Measurements from ENCODE around the gene SHOX.
"Not testable (repeated sequence)": the region's sequence is repeated elsewhere in the genome, so short reads cannot be mapped to it uniquely, and the experiment has no call there.

Gene SHOX

DNA sequence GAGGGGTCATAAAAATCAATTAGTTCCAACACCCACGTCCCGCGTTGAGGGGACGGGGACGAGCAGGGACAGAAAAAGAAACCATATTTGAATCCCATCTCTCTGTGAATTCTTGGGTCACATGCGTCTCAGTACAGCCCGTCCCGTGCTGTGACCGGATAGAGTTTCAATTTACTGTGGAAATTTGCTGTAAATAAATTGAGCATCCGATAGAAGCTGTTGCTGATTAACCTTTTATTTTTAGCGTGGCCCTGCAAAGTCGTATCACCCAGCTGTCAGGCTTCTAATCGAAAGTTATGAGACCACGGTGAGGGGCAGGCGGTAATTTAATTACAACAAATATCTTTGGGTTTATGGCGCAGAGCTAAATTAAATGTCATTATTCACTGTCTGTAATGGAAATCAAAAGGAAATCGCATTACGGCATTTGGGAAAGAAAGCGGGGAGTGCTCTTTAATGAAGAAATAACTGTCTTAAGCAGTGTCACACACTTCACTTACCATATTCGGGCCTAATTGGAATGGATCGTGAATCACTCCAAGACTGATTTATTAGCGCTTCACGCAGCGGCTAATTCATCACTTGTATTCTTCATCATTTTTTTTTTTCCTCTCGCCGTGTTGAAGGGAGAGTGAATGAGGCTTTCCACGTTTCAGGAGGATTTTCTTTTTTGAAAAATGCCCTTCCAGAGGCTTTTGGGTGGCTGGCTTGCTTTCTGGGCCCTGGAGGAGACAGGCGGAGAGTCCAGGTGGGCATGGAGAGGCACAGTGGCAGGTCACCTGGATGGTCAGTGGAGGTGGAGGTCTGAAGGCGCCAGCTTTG lies 7.3 kb downstream of the SHOX start:
- no peak for DNase-seq (ENCODE audit: low read depth)

DNA sequence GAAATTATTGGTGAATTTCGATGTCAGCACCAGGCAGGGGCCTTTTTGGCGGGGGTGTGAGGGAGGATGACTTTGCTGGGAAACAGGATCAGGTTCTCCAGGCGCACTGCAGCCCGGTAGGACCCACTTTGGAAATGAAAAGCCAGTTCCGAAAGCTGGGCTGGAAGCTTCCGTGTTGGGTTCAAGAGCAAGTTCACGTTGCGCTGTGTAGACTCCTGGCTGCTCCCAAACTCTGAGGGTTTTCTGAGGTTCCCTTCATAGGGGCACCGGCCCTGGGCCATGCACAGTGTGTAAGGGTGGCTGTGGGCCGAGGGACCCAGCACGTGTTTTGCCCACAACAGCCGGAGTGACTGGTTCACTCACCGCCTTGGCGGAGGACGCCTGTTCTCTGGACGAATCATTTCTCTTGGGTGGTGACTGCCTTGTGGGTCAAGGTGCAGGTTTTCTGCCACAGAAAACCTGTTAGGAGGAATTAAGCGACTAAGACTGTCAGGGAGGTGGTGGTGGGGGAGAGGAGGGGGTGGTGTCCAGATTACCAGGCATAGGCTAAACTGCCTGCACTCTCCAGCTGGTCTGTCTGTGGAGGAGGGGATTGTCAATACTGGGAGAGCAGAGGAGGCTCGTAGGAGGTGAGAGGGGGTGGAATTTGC lies 8.0 kb downstream of the SHOX start:
- no peak for DNase-seq (ENCODE audit: low read depth)

DNA sequence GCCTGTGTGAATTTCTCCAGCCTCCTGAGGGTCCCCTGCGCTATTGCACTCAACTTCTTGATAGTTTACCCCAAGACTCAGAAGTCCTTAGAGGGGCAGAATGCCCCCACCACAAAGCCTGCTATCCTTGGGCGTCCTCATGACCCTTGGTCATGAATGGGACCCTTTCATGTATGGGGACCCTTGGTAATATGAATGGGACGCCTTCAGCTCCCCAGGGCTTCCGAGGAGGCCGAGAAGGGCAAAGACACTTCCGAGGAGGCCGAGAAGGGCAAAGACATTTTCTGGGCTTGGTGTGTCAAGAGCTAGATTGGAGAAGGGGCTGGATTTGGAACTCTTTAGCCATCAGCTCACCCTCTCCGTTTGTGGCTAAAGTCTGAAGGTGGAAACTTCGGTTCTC lies 8.6 kb downstream of the SHOX start:
- no peak for DNase-seq (ENCODE audit: low read depth)

DNA sequence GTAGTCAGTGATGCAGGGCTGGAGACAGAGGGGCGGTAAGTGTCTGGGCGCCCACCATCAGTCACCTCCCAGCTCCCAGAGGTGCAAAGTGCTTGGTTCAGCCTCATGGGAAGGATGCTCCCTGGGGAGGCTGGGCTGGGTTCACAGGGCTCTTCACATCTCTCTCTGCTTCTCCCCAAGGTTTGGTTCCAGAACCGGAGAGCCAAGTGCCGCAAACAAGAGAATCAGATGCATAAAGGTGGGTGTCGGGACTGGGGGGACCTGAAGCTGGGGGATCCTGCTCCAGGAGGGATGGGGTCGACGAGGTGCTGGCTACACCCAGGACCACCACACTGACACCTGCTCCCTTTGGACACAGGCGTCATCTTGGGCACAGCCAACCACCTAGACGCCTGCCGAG lies 10.1 kb downstream of the SHOX start:
- DNase-seq (ENCODE audit: low read depth) = no peak

DNA sequence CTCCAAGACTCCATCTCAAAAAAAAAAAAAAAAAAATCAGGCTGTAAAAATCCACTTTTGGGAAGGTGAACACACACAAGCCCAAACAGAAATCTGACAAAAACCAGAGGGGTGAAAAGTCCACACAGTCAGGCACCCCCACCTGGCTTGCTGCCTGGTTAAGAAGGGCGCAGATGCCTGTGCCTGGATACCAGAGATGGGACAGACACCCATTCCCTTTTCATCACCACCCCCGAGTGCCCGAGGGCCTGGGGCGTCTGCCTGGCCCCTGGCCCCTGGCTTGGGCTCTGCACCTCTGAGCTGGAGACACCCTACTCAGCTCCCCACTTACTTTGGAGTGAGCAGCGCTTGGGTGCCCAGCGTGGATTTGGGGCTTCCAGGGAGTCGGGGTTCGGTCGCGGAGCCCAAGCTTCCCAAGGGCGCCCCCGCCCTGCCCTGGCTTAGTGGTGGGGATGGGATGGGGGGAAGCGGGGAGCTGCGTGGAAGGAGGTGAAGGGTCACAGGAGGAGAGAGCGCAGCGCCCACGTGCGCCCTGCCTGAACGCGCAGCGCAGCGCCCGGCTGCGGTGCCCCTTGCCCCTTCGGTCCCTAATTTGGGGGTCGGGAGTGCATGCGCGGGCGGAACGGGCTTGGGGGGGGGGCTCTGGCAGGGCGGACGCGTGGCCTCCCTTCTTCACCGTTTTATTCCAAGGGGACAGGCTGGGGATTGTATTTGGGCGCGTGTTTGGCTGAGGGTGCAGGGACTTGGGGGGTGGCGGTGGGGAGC lies 11.3 kb downstream of the SHOX start:
- no peak for DNase-seq (ENCODE audit: low read depth)

DNA sequence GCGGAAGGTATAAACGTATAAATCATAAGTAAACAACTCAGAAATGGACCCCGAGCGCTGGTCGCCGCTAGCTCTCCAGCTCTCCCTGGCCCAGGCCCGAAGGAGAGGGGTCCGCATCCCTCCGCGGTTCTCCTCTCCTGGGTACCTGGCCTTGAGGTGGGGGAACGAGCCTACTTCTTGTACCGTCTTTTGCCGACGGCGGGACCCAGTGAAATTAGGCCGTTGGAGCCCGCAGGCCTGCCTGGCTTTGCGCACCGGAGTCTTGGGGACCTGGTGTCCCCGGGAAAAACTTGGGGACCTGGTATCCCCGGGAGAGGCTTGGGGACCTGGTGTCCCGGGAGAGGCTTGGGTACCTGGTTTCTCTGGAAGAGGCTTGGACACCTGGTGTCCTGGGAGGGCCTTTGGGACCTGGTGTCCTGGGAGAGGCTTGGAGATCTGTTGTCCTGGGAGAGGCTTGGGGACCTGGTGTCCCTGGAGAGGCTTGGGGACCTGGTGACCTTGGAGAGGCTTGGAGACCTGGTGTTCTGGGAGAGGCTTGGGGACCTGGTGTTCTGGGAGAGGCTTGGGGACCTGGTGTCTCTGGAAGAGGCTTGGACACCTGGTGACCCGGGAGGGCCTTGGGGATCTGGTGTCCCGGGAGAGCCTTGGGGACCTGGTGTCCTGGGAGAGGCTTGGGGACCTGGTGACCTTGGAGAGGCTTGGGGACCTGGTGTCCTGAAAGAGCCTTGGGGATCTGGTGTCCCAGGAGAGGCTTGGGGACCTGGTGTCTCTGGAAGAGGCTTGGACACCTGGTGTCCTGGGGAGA lies 12.0 kb downstream of the SHOX start:
- no peak for DNase-seq (ENCODE audit: low read depth)

DNA sequence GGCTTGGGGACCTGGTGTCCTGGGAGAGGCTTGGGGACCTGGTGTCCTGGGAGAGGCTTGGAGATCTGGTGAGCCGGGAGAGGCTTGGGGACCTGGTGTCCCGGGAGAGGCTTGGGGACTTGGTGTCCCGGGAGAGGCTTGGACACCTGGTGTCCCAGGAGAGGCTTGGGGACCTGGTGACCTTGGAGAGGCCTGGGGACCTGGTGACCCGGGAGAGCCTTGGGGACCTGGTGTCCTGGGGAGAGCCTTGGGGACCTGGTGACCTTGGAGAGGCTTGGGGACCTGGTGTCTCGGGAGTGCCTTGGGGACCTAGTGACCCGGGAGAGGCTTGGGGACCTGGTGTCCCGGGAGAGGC lies 12.6 kb downstream of the SHOX start:
- no peak for DNase-seq (ENCODE audit: low read depth)

DNA sequence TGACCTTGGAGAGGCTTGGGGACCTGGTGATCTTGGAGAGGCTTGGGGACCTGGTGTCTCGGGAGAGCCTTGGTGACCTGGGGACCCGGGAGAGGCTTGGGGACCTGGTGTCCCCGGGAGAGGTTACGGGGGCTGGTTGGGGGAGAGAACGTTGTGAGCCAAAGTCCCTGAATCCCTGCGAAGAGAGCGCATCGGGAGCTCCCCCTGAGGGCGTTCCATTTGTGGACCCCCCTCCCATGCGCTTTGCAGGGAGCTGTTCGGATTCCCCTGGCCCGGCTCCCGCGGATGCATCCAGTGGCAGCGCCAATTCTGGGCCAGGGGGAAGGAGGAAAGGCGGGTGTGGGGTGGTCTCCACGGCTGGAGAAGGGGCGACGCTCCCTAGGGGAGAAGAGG lies 13.3 kb downstream of the SHOX start:
- DNase-seq (ENCODE audit: low read depth) = no peak

DNA sequence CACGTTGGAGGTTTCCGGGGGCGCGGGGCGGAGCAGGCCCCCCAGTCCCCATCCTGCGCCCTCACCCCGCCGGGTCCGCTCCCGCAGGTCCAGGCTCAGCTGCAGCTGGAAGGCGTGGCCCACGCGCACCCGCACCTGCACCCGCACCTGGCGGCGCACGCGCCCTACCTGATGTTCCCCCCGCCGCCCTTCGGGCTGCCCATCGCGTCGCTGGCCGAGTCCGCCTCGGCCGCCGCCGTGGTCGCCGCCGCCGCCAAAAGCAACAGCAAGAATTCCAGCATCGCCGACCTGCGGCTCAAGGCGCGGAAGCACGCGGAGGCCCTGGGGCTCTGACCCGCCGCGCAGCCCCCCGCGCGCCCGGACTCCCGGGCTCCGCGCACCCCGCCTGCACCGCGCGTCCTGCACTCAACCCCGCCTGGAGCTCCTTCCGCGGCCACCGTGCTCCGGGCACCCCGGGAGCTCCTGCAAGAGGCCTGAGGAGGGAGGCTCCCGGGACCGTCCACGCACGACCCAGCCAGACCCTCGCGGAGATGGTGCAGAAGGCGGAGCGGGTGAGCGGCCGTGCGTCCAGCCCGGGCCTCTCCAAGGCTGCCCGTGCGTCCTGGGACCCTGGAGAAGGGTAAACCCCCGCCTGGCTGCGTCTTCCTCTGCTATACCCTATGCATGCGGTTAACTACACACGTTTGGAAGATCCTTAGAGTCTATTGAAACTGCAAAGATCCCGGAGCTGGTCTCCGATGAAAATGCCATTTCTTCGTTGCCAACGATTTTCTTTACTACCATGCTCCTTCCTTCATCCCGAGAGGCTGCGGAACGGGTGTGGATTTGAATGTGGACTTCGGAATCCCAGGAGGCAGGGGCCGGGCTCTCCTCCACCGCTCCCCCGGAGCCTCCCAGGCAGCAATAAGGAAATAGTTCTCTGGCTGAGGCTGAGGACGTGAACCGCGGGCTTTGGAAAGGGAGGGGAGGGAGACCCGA lies 14.0 kb downstream of the SHOX start:
- DNase-seq (ENCODE audit: low read depth) = no peak

DNA sequence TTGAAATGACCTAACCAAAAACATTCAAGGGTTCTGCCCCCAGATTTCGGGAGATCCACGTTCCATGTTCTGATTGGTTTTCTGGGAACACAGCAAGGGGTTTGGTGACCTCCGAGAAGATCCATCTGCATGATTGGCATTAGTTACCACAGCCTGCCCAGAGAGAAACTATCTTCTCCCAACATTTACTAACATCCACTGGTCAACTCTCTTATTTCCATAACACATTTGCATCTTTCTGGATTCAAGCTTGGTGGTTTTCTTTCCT lies 15.6 kb downstream of the SHOX start:
- DNase-seq (ENCODE audit: low read depth) = no peak

DNA sequence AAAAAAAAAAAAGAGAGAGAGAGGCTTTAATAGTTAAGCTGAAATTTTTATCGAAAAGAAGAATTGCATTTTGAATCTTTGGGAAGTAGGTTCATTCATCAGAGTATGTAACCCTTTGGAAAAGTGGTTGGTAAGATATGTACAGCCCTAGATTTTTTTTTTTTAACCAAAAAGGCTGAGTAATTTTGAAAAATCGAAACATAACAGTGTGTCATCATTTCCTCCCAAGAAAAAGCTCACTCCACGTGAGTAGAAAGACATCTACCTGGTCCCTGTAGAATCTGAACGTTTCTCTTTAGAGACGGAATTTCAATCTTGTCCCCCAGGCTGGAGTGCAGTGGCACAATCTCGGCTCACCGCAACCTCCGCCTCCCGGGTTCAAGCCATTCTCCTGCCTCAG lies 16.2 kb downstream of the SHOX start:
- no peak for DNase-seq (ENCODE audit: low read depth)

DNA sequence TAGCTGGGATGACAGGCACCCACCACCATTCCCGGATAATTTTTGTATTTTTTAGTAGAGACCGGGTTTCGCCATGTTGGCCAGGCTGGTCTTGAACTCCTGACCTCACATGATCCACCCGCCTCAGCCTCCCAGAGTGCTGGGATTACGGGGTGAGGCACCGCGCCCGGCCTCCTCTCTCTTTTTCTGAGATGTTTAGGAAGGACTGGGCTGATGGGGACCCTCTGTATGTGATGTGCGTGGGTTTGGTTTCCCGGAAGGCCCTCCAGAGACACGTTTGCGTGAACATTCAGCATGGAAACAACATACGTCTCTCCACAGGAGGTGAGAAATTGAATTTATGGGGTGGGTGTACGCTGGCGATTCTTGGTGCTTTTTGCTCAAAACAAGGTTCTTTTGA lies 18.6 kb downstream of the SHOX start:
- DNase-seq (ENCODE audit: low read depth) = no peak

DNA sequence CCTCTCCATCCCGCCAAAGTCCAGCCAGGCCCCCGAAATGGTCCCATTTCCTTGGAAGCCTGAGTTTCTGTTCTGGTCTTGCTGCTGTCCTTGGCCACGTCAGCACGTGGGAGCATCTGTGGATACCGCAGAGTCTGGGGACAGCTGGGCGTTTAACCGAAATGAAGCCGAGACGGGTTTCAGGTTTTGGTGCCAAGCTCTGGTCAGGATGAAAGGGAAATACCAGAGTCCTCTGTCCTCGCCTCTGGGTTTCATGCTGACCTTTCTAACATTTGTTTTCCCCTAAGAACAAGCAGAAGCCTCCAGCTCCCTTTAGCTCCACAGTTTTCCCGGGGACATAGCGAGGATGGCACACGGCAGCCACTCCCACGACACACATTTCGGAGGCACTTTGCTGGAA lies 19.7 kb downstream of the SHOX start:
- no peak for DNase-seq (ENCODE audit: low read depth)

DNA sequence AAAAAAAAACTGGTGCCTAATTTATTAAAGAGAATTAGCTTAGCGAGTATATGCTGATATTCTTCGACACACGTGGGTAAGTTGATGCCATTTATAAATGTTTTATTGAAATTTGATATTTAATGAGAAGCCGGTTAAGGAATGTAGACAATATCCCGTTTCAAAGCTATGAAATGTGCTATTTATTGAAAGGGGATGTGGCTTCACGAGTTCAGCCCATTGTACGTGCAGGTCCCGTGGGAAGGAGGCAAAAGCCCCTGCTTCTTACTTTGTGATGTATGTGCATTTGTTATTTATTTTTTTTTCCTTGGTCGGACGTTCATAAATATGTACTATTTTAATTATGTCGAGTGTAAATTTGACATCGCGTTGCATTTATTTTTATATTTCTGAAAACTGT lies 20.2 kb downstream of the SHOX start:
- DNase-seq (ENCODE audit: low read depth) = no peak

DNA sequence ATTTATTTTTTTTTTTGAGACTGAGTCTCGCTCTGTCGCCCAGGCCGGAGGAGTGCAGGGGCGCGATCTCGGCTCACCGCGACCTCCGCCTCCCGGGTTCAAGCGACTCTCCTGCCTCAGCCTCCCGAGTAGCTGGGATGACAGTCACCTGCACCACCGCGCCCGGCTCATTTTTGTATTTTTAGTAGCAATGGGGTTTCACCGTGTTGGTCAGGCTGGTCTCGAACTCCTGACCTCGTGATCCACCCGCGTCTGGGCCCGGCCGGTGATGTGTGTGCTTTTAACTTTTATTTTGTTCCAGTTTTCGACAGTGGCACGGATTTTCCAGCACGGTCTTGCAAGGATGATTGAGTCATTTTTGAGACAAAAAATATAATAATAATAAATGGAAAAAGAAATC lies 21.3 kb downstream of the SHOX start:
- DNase-seq (ENCODE audit: low read depth) = not testable (repeated sequence)

DNA sequence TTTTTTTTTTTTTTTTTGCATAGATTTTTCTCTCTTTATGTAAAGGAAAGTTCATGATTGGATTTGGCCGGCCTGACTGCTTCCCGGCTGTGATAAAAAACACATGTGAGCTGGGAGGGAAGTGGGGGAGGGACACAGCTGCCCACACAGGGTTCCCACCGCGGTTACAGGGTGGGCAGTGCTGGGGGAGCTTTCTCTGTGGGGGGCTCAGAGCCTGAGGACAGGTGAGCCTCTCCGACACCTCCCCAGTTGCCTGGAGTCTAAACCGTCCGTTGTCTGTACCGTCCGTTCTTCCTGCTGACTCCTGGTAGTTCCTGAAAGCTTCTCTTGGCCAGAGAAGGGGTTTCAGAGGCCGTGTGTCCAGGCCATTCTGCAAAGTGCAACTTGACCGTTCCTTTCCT lies 21.8 kb downstream of the SHOX start:
- no peak for DNase-seq (ENCODE audit: low read depth)

DNA sequence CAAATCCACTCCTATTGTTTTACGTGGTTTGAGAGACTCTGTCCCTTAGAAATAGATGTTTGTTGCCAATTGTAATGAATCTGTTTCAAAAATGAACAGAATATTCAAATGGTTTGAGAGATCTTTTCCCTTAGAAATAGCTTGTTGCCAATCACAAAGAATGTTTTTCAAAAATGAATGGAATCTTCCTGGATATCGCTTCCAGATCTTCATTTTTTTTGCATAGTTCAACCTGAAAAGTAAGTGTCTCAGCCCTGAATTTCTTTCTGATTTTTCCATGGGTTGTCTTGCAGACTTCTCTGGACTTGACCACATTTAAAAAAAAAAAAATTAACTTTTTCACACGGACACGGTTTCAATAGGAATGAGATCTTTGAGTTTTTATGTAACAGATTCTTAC lies 22.7 kb downstream of the SHOX start:
- DNase-seq (ENCODE audit: low read depth) = no peak

DNA sequence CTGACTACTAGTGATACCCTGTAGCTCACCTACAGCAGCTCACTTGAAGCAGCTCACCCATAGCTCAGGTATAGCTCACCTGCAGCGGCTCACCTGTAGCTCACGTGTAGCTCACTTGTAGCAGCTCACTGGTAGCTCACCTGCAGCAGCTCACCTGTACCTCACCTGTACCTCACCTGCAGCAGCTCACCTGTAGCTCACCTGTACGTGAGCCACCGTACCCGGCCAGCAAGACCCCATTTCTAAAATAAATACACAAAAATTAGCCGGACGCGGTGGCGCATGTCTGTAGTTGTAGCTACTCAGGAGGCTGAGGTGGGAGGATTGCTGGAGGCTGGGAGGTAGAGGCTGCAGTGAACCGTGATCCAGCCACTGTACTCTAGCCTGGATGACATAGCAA lies 30.6 kb downstream of the SHOX start:
- no peak for DNase-seq (ENCODE audit: low read depth)

DNA sequence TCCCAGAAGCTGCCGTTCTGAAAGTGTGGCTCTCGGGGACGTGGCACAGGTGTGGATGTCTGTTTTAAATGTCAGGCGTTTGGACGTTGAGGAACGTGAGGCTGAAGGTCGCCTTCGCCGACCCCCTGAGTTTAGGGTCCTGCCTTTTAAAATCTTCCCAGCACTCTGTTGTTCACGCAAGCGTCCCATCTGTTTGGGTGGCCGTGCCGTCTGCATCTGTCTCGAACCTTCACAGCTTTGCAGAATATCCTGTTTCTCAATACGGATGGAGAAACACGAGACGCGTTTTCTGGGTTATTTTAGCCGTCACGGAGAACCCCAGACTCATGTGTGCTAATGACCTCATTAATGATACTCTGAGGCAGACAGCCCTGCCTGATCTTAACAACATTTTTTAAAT lies 31.5 kb downstream of the SHOX start:
- DNase-seq (ENCODE audit: low read depth) = no peak

DNA sequence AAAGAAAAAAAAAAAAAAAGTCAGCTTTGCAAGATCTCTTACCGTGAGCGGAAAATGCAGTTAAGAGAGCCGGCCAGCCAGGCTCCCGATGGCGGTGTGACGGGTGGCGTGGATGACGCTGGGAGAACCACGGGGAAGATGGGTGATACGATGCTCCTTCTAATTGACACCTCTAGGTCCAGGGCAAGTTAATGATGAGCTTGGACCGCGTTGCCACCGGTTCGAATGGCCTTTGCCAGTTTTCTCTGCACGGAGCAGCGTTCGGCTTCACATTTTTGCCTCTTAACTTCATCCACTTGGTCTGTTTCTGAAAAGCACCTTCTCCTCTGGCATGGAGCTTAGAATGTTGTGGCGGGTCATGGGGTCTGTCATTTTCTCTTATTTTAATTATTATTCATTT lies 33.2 kb downstream of the SHOX start:
- DNase-seq (ENCODE audit: low read depth) = no peak
